Skeletal muscle tissue (tissue), 5 donors: ENCODE data around the gene TMEM233. TPM values are rescaled to one million over a fixed set of nuclear protein-coding genes. Genes with fewer than 3 reads are reported as not detected.

Experiments used
- H3K27ac ChIP-seq: one replicate; pipeline ENCODE4 v1.7.0; 2013; ENCODE audit warnings: mild to moderate bottlenecking, low read depth, low read length, inconsistent platforms
- H3K27me3 ChIP-seq, 3 donors: one replicate each; pipeline ENCODE4 v1.7.0; 2013; ENCODE audit warnings: low read length in 3 of 3; ENCODE audit not compliant: control insufficient read depth in 3 of 3, insufficient read depth in 3 of 3
- H3K36me3 ChIP-seq, 3 donors: one replicate each; pipeline ENCODE4 v1.7.0; 2013; ENCODE audit warnings: low read length in 3 of 3; ENCODE audit not compliant: control insufficient read depth in 3 of 3, insufficient read depth in 3 of 3
- H3K4me1 ChIP-seq, 3 donors: one replicate each; pipeline ENCODE4 v1.7.0; 2013; ENCODE audit warnings: low read length in 3 of 3, mild to moderate bottlenecking in 3 of 3; ENCODE audit not compliant: control insufficient read depth in 3 of 3, insufficient read depth in 3 of 3
- H3K4me3 ChIP-seq, 3 donors: one replicate each; pipeline ENCODE4 v1.7.0; 2013; ENCODE audit warnings: low read length in 3 of 3
- H3K9ac ChIP-seq, 3 donors: one replicate each; pipeline ENCODE4 v1.7.0; 2013; ENCODE audit warnings: low read length in 3 of 3, mild to moderate bottlenecking in 3 of 3, moderate library complexity in 2 of 3, low read depth in 1 of 3
- H3K9me3 ChIP-seq, 3 donors: one replicate each; pipeline ENCODE4 v1.7.0; 2013; ENCODE audit warnings: low read length in 3 of 3; ENCODE audit not compliant: control insufficient read depth in 3 of 3
- small RNA-seq: library from RNA; depleted of rRNA; stranded (forward); fragments of <200 nt; gene quantifications from one replicate; pipeline ENCODE3, GENCODE V24; 2014
- total RNA-seq: library from RNA; depleted of rRNA; stranded (reverse); fragments of >200 nt; gene quantifications from one replicate; pipeline ENCODE4 v1.2.3, GENCODE V29; 2014
- donor health status: Osteomylitis.

TMEM233 gene
- total RNA-seq, 1 donor from 2014 or later: 1.0 TPM

- Histone ChIP-seq H3K9me3 (no peaks in the 10 kb centered on the region), H3K36me3 (no peaks in the 10 kb centered on the region), H3K4me1 (peaks cover 0 to 5% (median 0%) of the 10 kb centered on the region in 3 donors), H3K9ac (no peak overlapping the region), H3K4me3 (no peak overlapping the region), H3K27ac (no peak overlapping the region), H3K27me3 (no peaks in the 10 kb centered on the region)
These were observed 98.8 kb downstream of the TMEM233 start for GRCh38 chr12:119692410-119692809.

Small RNAs within 50 kb of the gene (small RNA-seq; reads per million reads assigned to genes)
- gene RN7SKP197: not detected

Other genes starting within 250 kb of the TMEM233 start
- 12.5 TPM for gene PRKAB1, start 74.4 kb downstream of the TMEM233 start, total RNA-seq